Neural cell (in vitro differentiated cells): Measurements from ENCODE around the gene FOXL3.

Experiments
- CTCF ChIP-seq: fragments of 450-650 bp; IDR thresholded peaks from 2 replicates; pipeline ENCODE4 v1.5.1; 2014; ENCODE audit warnings: antibody characterized with exemption, mild to moderate bottlenecking, moderate library complexity; ENCODE audit not compliant: poor library complexity, severe bottlenecking
- EP300 ChIP-seq: fragments of 450-650 bp; conservative IDR thresholded peaks from 2 replicates; pipeline ENCODE4 v1.6.1; 2014; ENCODE audit warnings: antibody characterized with exemption, mild to moderate bottlenecking, moderate library complexity; ENCODE audit not compliant: poor library complexity, severe bottlenecking
- EZH2 ChIP-seq: fragments of 200-600, 300-800 bp; shearing (Covaris generic), sonication (generic); IDR thresholded peaks from 2 replicates; pipeline ENCODE4 v1.6.1; 2014; ENCODE audit warnings: antibody characterized with exemption, low read length, borderline replicate concordance, mild to moderate bottlenecking; ENCODE audit not compliant: insufficient read depth, poor library complexity, severe bottlenecking
- MXI1 ChIP-seq: fragments of 450-650 bp; conservative IDR thresholded peaks from 2 replicates; pipeline ENCODE4 v1.6.1; 2014; ENCODE audit warnings: antibody characterized with exemption, mild to moderate bottlenecking; ENCODE audit not compliant: poor library complexity, severe bottlenecking
- POLR2AphosphoS5 ChIP-seq: IDR thresholded peaks from 2 replicates; pipeline ENCODE4 v1.6.1; 2012
- RAD21 ChIP-seq: fragments of 450-650 bp; conservative IDR thresholded peaks from 2 replicates; pipeline ENCODE4 v1.6.1; 2014; ENCODE audit warnings: antibody characterized with exemption, mild to moderate bottlenecking, moderate library complexity
- REST ChIP-seq: IDR thresholded peaks from 2 replicates; pipeline ENCODE4 v1.6.1; 2012; ENCODE audit warnings: borderline replicate concordance
- SMC3 ChIP-seq: fragments of 450-650 bp; conservative IDR thresholded peaks from 2 replicates; pipeline ENCODE4 v1.6.1; 2014; ENCODE audit warnings: antibody characterized with exemption, mild to moderate bottlenecking, moderate library complexity; ENCODE audit not compliant: poor library complexity
- TAF1 ChIP-seq: IDR thresholded peaks from 2 replicates; pipeline ENCODE4 v1.6.1; 2012; ENCODE audit warnings: low read depth

- TF ChIP-seq CTCF (no peak), REST (no peak), POLR2AphosphoS5 (no peak), RAD21 (no peak), TAF1 (no peak), EP300 (no peak), MXI1 (no peak), EZH2 (no peak), SMC3 (no peak)
Measured at GRCh38 chr7:252981-253380, 37.0 kb upstream of the FOXL3 start.
